Gastrocnemius medialis (tissue), 4 donors: Measurements from ENCODE around the gene EHD1. TPM values are rescaled to one million over a fixed set of nuclear protein-coding genes. Genes with fewer than 3 reads are reported as not detected.
A peak's percentile ranks its signal among the peaks of the same experiment; 100 is the strongest.
"Not testable (repeated sequence)": the region's sequence is repeated elsewhere in the genome, so short reads cannot be mapped to it uniquely, and the experiment has no call there.

Experiments used
- ATAC-seq, 2 donors: fragments of 150-250 bp; one replicate each; pipeline ENCODE4 v1.9.1; 2016
- DNase-seq, 2 donors: peaks; one replicate each; pipeline ENCODE4 v3.0.0-alpha.2; 2019
- H3K27ac ChIP-seq, 4 donors: fragments of 200-600 bp; sonication (generic); 1 replicate in 1 of 4; 2 replicates in 3 of 4; pipeline ENCODE4 v1.5.1; 2016 to 2018; ENCODE audit warnings: mild to moderate bottlenecking in 2 of 4, moderate library complexity in 1 of 4
- H3K27me3 ChIP-seq, 3 donors: fragments of 200-600 bp; sonication (generic) in 2 of 3; 1 replicate in 1 of 3; 2 replicates in 2 of 3; pipeline versions ENCODE4 v1.5.1 to v1.6.0; 2016 to 2019; ENCODE audit warnings: mild to moderate bottlenecking in 1 of 3, moderate library complexity in 1 of 3
- H3K36me3 ChIP-seq, 2 donors: fragments of 200-600 bp; sonication (generic) in 1 of 2; one replicate each; pipeline ENCODE4 v1.5.1; 2017 to 2018
- H3K4me1 ChIP-seq, 2 donors: fragments of 200-600 bp; sonication (generic) in 1 of 2; one replicate each; pipeline ENCODE4 v1.5.1; 2016 to 2017; ENCODE audit warnings: mild to moderate bottlenecking in 2 of 2
- H3K4me3 ChIP-seq, 4 donors: fragments of 200-600 bp; sonication (generic) in 3 of 4; 1 replicate in 1 of 4; 2 replicates in 3 of 4; pipeline ENCODE4 v1.5.1; 2016 to 2019; ENCODE audit warnings: mild to moderate bottlenecking in 2 of 4
- H3K9me3 ChIP-seq, 3 donors: fragments of 200-600 bp; sonication (generic) in 2 of 3; 1 replicate in 1 of 3; 2 replicates in 2 of 3; pipeline ENCODE4 v1.5.1; 2016 to 2019
- CTCF ChIP-seq, 5 experiments: fragments of 450-650 bp in 3 of 5; fragments of 200-600 bp in 2 of 5; sonication (generic) in 2 of 5; IDR thresholded peaks in 4 of 5; conservative IDR thresholded peaks in 1 of 5; 1 replicate in 4 of 5; 2 replicates in 1 of 5; pipeline ENCODE4 v1.5.1; 2016 to 2019; ENCODE audit warnings: antibody characterized with exemption in 5 of 5, mild to moderate bottlenecking in 3 of 5, moderate library complexity in 3 of 5
- POLR2A ChIP-seq, 2 donors: fragments of 450-650 bp; IDR thresholded peaks; one replicate each; pipeline ENCODE4 v1.6.1; 2017; ENCODE audit warnings: antibody characterized with exemption in 2 of 2, mild to moderate bottlenecking in 2 of 2, moderate library complexity in 2 of 2
- in situ Hi-C, 4 donors: fragments of 200-750 bp; cut with MboI; loops; one replicate each; pipeline versions ENCODE4 v1.15.0 to v1.8.0; 2017; ENCODE audit warnings: low sequenced_read_pairs in 4 of 4
- intact Hi-C: fragments of 100-400 bp; cut with DNase I; formaldehyde crosslinking; loops from one replicate; pipeline ENCODE4 v1.15.1; 2023; ENCODE audit warnings: low total_unique reads
- total RNA-seq, 4 donors: library from RNA; depleted of rRNA; stranded (reverse); fragments of >200 nt; gene quantifications; one replicate each; pipeline versions ENCODE4 v1.1.0 to v1.2.3, GENCODE V29; 2016

EHD1 gene
- total RNA-seq, 4 donors from 2014 or later = 24.8 to 46.2 (median 31.3) TPM

GRCh38 chr11:64817476-64817875 lies 60.9 kb downstream of the EHD1 start:
- no peak for ATAC-seq

GRCh38 chr11:64815433-64815832 lies 63.0 kb downstream of the EHD1 start:
- intact Hi-C loops, H3K9me3 ChIP-seq, H3K4me1 ChIP-seq, ATAC-seq, H3K4me3 ChIP-seq, H3K27ac ChIP-seq, in situ Hi-C loops, H3K36me3 ChIP-seq, H3K27me3 ChIP-seq, DNase-seq: not testable (repeated sequence)

More at GRCh38 chr11:64817476-64817875, 60.9 kb downstream of the EHD1 start:
- intact Hi-C loops = no loop called here
- H3K27me3 ChIP-seq = no peaks in the 10 kb centered on the region
- TF ChIP-seq POLR2A (IDR thresholded peaks at IDR 0.05) (no peak), CTCF (IDR thresholded peaks at IDR 0.05 in 4 of 5, conservative IDR thresholded peaks at IDR 0.05 in 1 of 5) (no peak)
- H3K4me1 ChIP-seq = no peaks in the 10 kb centered on the region
- H3K27ac ChIP-seq = no peak overlapping the region
- H3K9me3 ChIP-seq = no peaks in the 10 kb centered on the region
- DNase-seq = no peak
- H3K36me3 ChIP-seq = no peaks in the 10 kb centered on the region
- in situ Hi-C loops = no loop called here
- no peak overlapping the region for H3K4me3 ChIP-seq

GRCh38 chr11:64814712-64815187 lies 63.7 kb downstream of the EHD1 start:
- Histone ChIP-seq H3K27ac (no peak overlapping the region), H3K4me3 (no peak overlapping the region), H3K36me3 (no peaks in the 10 kb centered on the region), H3K4me1 (peaks cover under 1 to 3% of the 10 kb centered on the region in 2 donors), H3K9me3 (no peaks in the 10 kb centered on the region), H3K27me3 (no peaks in the 10 kb centered on the region)
- DNase-seq (no peak), ATAC-seq (no peak)
- in situ Hi-C loops (no loop called here), intact Hi-C loops (no loop called here)
- no peak for TF ChIP-seq POLR2A (IDR thresholded peaks at IDR 0.05)
- TF ChIP-seq CTCF (IDR thresholded peaks at IDR 0.05 in 4 of 5, conservative IDR thresholded peaks at IDR 0.05 in 1 of 5) = no peak

- peaks cover 8 to 12% of the 10 kb centered on the region in 2 donors for H3K4me1 ChIP-seq
- TF ChIP-seq CTCF (IDR thresholded peaks at IDR 0.05 in 4 of 5, conservative IDR thresholded peaks at IDR 0.05 in 1 of 5) (no peak), POLR2A (IDR thresholded peaks at IDR 0.05) (no peak)
- no peaks in the 10 kb centered on the region for H3K27me3 ChIP-seq
- no peaks in the 10 kb centered on the region for H3K36me3 ChIP-seq
- intact Hi-C loops (no loop called here), in situ Hi-C loops (no loop called here)
- no peak for ATAC-seq
- H3K4me3 ChIP-seq = no peak overlapping the region
- H3K9me3 ChIP-seq = no peaks in the 10 kb centered on the region
- no peak overlapping the region for H3K27ac ChIP-seq
- no peak for DNase-seq
Observed at GRCh38 chr11:64813826-64814225, 64.6 kb downstream of the EHD1 start.

- DNase-seq (no peak), ATAC-seq (peak; percentile 38 to 55)
- peak overlapping the region; percentile 80 to 85 (median 82) for H3K27ac ChIP-seq
- peaks cover 8 to 12% of the 10 kb centered on the region in 2 donors for H3K4me1 ChIP-seq
- no peaks in the 10 kb centered on the region for H3K9me3 ChIP-seq
- H3K36me3 ChIP-seq = peaks cover 0 to 16% of the 10 kb centered on the region in 2 donors
- intact Hi-C loops = no loop called here
- peak overlapping the region; percentile 78 to 91 (median 84) for H3K4me3 ChIP-seq
- in situ Hi-C loops = no loop called here
- TF ChIP-seq POLR2A (IDR thresholded peaks at IDR 0.05) (no peak), CTCF (IDR thresholded peaks at IDR 0.05 in 4 of 5, conservative IDR thresholded peaks at IDR 0.05 in 1 of 5) (no peak)
- H3K27me3 ChIP-seq = no peaks in the 10 kb centered on the region
Observed at GRCh38 chr11:64810891-64811272, 67.5 kb downstream of the EHD1 start.
